Spleen (tissue), 7 donors: ENCODE results near the gene SCNN1G.

Experiments
- POLR2A ChIP-seq, 3 donors: fragments of 450-650 bp; IDR thresholded peaks; one replicate each; pipeline ENCODE4 v1.5.1; 2017; ENCODE audit warnings: antibody characterized with exemption in 3 of 3, mild to moderate bottlenecking in 1 of 3
- POLR2AphosphoS5 ChIP-seq, 3 donors: sonication (generic); formaldehyde crosslinking; IDR thresholded peaks; one replicate each; pipeline ENCODE4 v1.5.1; 2017; ENCODE audit warnings: antibody characterized with exemption in 3 of 3
- TF ChIP-seq, protein P1 (sequence below), 11 experiments: fragments of 200-600 bp in 7 of 11; fragments of 450-650 bp in 4 of 11; sonication (generic) in 4 of 11; IDR thresholded peaks in 8 of 11; conservative IDR thresholded peaks in 3 of 11; 1 replicate in 7 of 11; 2 replicates in 4 of 11; pipeline versions ENCODE4 v1.4.0 to v1.8.0; 2016 to 2021; ENCODE audit warnings: antibody characterized with exemption in 11 of 11, inconsistent platforms in 4 of 11, mild to moderate bottlenecking in 1 of 11
- donor health status: DM: no; HTN: no; CAD: no; lungs with moderate emphysema.
- donor health status: DM: no; HTN: no; CAD: no.
- donor health status: DM: no; HTN: no; CAD: no.

DNA sequence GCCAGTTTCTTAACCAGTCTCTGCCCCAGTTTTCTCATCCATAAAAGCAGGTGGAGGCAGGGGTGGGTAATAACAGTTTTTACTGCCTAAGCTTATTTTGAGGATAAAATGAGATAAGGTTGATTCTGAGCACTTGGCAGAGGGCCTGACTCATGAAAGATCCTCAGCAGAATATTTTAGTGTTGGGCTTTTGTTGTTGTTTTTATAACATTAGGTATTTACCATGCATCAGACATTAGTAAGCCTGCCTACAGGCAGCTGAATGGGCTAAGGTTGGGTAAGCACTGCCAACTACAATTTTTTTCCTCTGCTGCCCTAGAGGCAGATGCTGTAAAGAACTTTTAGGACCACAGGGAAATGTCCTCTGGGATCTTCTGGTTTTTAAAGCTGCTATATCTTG is 43.1 kb downstream of the SCNN1G start:
- TF ChIP-seq, protein P1, sequence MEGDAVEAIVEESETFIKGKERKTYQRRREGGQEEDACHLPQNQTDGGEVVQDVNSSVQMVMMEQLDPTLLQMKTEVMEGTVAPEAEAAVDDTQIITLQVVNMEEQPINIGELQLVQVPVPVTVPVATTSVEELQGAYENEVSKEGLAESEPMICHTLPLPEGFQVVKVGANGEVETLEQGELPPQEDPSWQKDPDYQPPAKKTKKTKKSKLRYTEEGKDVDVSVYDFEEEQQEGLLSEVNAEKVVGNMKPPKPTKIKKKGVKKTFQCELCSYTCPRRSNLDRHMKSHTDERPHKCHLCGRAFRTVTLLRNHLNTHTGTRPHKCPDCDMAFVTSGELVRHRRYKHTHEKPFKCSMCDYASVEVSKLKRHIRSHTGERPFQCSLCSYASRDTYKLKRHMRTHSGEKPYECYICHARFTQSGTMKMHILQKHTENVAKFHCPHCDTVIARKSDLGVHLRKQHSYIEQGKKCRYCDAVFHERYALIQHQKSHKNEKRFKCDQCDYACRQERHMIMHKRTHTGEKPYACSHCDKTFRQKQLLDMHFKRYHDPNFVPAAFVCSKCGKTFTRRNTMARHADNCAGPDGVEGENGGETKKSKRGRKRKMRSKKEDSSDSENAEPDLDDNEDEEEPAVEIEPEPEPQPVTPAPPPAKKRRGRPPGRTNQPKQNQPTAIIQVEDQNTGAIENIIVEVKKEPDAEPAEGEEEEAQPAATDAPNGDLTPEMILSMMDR (IDR thresholded peaks at IDR 0.05 in 8 of 11, conservative IDR thresholded peaks at IDR 0.05 in 3 of 11) = no peak
- no peak for TF ChIP-seq POLR2A (IDR thresholded peaks at IDR 0.05)
- TF ChIP-seq POLR2AphosphoS5 (IDR thresholded peaks at IDR 0.05) = no peak
